Measurements from ENCODE around the gene LSAMP. TPM values are rescaled to one million over a fixed set of nuclear protein-coding genes. Genes with fewer than 3 reads are reported as not detected.

Gene LSAMP
- total and polyA plus RNA-seq, 2 donors (not counting 1 experiment from before 2014, with no cell fraction given): not detected

DNA sequence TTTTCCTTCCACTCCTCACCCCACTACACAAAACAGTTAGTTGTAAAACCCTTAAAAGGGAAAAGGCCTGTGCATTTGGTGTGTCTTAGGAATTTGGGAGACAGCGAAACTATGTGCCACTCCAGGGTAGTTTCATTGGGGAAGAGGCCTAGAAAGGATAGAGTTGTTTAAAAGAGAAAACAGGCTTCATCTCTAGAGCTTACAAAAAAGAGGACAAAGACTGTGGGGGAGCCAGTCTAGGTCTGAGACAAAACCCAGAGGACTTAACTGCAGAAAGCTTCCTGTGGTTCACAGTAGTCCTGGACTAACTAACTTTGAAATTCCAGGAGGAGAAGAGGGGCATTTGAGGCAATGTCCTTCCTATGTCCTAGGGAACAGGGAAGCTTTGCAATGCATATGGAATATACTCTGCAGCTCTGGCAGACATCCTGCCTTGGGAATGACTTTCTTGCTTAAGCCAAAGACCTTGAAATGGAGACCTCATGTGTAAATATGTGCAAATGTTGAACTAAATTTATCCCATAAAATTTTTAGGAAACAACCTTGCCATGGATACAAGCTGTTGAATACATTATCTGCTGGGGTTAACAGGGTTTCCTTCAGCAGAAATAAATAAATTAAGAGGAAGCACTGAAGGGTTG is 159.4 kb downstream of the LSAMP start:
- no peak for TF ChIP-seq EZH2 (IDR thresholded peaks at IDR 0.05; ENCODE audit: borderline replicate concordance, insufficient read depth, low read depth, low read length, poor library complexity, severe bottlenecking)
- H3K36me3 ChIP-seq (replicated peaks in 1 of 2; ENCODE audit: control extremely low read depth in 1 of 2, control insufficient read depth in 1 of 2, extremely low read depth in 1 of 2, insufficient read depth in 2 of 2, low read length in 1 of 2): no peaks in the 10 kb centered on the region
- no peak overlapping the region for H3K27ac ChIP-seq (ENCODE audit: low read length in 2 of 2)
- Mint-ChIP-seq H3K27me3 (no peaks in the 10 kb centered on the region), H3K4me1 (no peaks in the 10 kb centered on the region), H3K4me3 (no peak overlapping the region), H3K27ac (no peak overlapping the region), H3K9me3 (ENCODE audit: insufficient read depth) (no peaks in the 10 kb centered on the region)
- H3K4me2 ChIP-seq (replicated peaks; ENCODE audit: low read depth, low read length, poor library complexity, severe bottlenecking): no peak overlapping the region
- intact Hi-C loops (cut with micrococcal nuclease): no loop called here
- POLR2A ChIA-PET: no interaction called here
- no peaks in the 10 kb centered on the region for H3K9me3 ChIP-seq (ENCODE audit: control extremely low read depth in 1 of 3, control insufficient read depth in 2 of 3, insufficient read depth in 1 of 3, low read length in 2 of 3)
- H3K27me3 ChIP-seq (replicated peaks in 1 of 4; ENCODE audit: control extremely low read depth in 1 of 4, control insufficient read depth in 3 of 4, insufficient read depth in 4 of 4, low read length in 3 of 4): no peaks in the 10 kb centered on the region
- WGBS (ENCODE audit: insufficient coverage): 80% methylated on average over 1 of the region's 1 CpG
- H3K4me1 ChIP-seq (ENCODE audit: control insufficient read depth in 2 of 2, insufficient read depth in 2 of 2, low read length in 2 of 2): no peaks in the 10 kb centered on the region
- no peak overlapping the region for H3K4me3 ChIP-seq (ENCODE audit: control extremely low read depth in 1 of 5, extremely low read depth in 1 of 5, insufficient read depth in 1 of 5, low read depth in 2 of 5, low read length in 4 of 5)
- H2AFZ ChIP-seq (ENCODE audit: insufficient read depth, low read depth, low read length, poor library complexity, severe bottlenecking): no peak overlapping the region
- CTCF ChIA-PET: no interaction called here
- no peak overlapping the region for H3K9ac ChIP-seq (ENCODE audit: low read length)
- H4K20me1 ChIP-seq (ENCODE audit: control insufficient read depth, insufficient read depth, low read length, poor library complexity, severe bottlenecking): no peaks in the 10 kb centered on the region
- ATAC-seq (ENCODE audit: low read depth) (no peak), DNase-seq (no peak)
- H3K79me2 ChIP-seq (ENCODE audit: control insufficient read depth, insufficient read depth, low read length): no peaks in the 10 kb centered on the region

DNA sequence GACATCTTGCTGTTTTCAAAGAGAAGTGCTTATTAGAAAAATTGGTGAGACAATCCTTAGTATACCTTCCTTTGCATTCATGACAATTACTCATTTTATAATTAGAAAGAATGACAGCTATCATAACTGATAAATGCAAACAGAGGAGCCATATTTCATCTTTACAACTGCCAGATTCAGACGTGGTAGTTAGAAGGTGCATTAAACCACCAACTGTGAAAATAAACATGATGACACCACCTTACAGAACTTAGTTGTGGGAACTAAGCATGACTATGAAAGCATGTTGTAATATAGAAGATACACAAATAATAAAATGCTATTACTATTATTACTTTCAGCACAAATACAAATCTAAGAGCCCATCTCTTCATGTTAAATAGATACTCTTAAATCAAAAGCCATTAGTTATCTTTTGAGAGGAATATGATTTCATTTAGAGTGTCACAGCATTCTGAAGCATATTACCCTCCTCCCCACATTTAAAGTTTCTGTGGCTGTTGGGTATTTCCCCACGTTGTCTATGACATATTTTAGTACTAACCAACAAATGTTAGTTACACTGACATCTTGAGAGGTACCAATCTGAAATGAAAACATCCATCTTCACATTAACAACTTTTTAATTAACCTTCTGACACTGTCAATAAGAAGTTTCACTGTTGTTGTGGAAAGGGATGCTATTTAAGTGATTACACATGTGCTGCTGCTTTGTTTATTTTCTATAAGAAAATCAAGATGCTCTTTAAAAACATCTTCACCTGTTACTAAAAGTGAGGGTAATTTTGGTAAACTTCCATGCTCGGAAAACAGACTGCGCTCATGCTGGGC is 163.8 kb downstream of the LSAMP start:
- no peaks in the 10 kb centered on the region for H3K79me2 ChIP-seq (ENCODE audit: control insufficient read depth, insufficient read depth, low read length)
- ATAC-seq (ENCODE audit: low read depth): no peak
- intact Hi-C loops (cut with micrococcal nuclease): no loop called here
- ChIA-PET CTCF (no interaction called here), POLR2A (no interaction called here)
- WGBS (ENCODE audit: insufficient coverage): 100% methylated on average over 1 of the region's 4 CpGs
- no peaks in the 10 kb centered on the region for H3K9me3 ChIP-seq (ENCODE audit: control extremely low read depth in 1 of 3, control insufficient read depth in 2 of 3, insufficient read depth in 1 of 3, low read length in 2 of 3)
- H3K4me1 ChIP-seq (ENCODE audit: control insufficient read depth in 2 of 2, insufficient read depth in 2 of 2, low read length in 2 of 2): no peaks in the 10 kb centered on the region
- no peak overlapping the region for H3K9ac ChIP-seq (ENCODE audit: low read length)
- H2AFZ ChIP-seq (ENCODE audit: insufficient read depth, low read depth, low read length, poor library complexity, severe bottlenecking): no peak overlapping the region
- Mint-ChIP-seq H3K27ac (no peak overlapping the region), H3K27me3 (no peaks in the 10 kb centered on the region), H3K9me3 (ENCODE audit: insufficient read depth) (no peaks in the 10 kb centered on the region), H3K4me1 (no peaks in the 10 kb centered on the region), H3K4me3 (no peak overlapping the region)
- no peak overlapping the region for H3K4me2 ChIP-seq (replicated peaks; ENCODE audit: low read depth, low read length, poor library complexity, severe bottlenecking)
- DNase-seq: no peak
- H4K20me1 ChIP-seq (ENCODE audit: control insufficient read depth, insufficient read depth, low read length, poor library complexity, severe bottlenecking): no peaks in the 10 kb centered on the region
- no peak for TF ChIP-seq EZH2 (IDR thresholded peaks at IDR 0.05; ENCODE audit: borderline replicate concordance, insufficient read depth, low read depth, low read length, poor library complexity, severe bottlenecking)
- TF ChIP-seq, protein P1, sequence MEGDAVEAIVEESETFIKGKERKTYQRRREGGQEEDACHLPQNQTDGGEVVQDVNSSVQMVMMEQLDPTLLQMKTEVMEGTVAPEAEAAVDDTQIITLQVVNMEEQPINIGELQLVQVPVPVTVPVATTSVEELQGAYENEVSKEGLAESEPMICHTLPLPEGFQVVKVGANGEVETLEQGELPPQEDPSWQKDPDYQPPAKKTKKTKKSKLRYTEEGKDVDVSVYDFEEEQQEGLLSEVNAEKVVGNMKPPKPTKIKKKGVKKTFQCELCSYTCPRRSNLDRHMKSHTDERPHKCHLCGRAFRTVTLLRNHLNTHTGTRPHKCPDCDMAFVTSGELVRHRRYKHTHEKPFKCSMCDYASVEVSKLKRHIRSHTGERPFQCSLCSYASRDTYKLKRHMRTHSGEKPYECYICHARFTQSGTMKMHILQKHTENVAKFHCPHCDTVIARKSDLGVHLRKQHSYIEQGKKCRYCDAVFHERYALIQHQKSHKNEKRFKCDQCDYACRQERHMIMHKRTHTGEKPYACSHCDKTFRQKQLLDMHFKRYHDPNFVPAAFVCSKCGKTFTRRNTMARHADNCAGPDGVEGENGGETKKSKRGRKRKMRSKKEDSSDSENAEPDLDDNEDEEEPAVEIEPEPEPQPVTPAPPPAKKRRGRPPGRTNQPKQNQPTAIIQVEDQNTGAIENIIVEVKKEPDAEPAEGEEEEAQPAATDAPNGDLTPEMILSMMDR (IDR thresholded peaks at IDR 0.05): no peak
- H3K27ac ChIP-seq (ENCODE audit: low read length in 2 of 2): no peak overlapping the region
- no peak overlapping the region for H3K4me3 ChIP-seq (ENCODE audit: control extremely low read depth in 1 of 5, extremely low read depth in 1 of 5, insufficient read depth in 1 of 5, low read depth in 2 of 5, low read length in 4 of 5)
- no peaks in the 10 kb centered on the region for H3K36me3 ChIP-seq (replicated peaks in 1 of 2; ENCODE audit: control extremely low read depth in 1 of 2, control insufficient read depth in 1 of 2, extremely low read depth in 1 of 2, insufficient read depth in 2 of 2, low read length in 1 of 2)
- no peaks in the 10 kb centered on the region for H3K27me3 ChIP-seq (replicated peaks in 1 of 4; ENCODE audit: control extremely low read depth in 1 of 4, control insufficient read depth in 3 of 4, insufficient read depth in 4 of 4, low read length in 3 of 4)
